CD4-positive, alpha-beta T cell (primary cell): ENCODE measurements around the gene RORC. TPM values are rescaled to one million over a fixed set of nuclear protein-coding genes. Genes with fewer than 3 reads are reported as not detected.
A peak's percentile ranks its signal among the peaks of the same experiment; 100 is the strongest.

Experiments
- ATAC-seq: fragments of 200-7000 bp; cut with Tn5 transposase; one replicate; pipeline ENCODE4 v1.10.0; 2022; ENCODE audit warnings: mild to moderate bottlenecking; ENCODE audit not compliant: poor library complexity
- CTCF ChIA-PET: fragments of 350-600 bp; sonication (Branson Sonifier 250); formaldehyde crosslinking; loops from one replicate; lab custom pipeline; 2021; ENCODE audit warnings: antibody characterized with exemption, inconsistent platforms; lab: Charles Lee
- POLR2A ChIA-PET: fragments of 350-600 bp; sonication (Branson Sonifier 250); formaldehyde crosslinking; loops from one replicate; lab custom pipeline; 2021; ENCODE audit warnings: antibody characterized with exemption, inconsistent platforms; lab: Charles Lee
- DNase-seq, 14 experiments: peaks; one replicate each; pipeline ENCODE4 v3.0.0-alpha.2; 2013 to 2020; ENCODE audit warnings: mixed read lengths in 2 of 14
- H3K27ac ChIP-seq, 2 donors: one replicate each; pipeline versions ENCODE4 v1.5.1 to v1.7.0; 2013; ENCODE audit warnings: low read length in 2 of 2, low read depth in 1 of 2, mild to moderate bottlenecking in 1 of 2
- H3K27me3 ChIP-seq, 2 experiments: 1 replicate in 1 of 2; 2 replicates in 1 of 2; pipeline versions ENCODE4 v1.6.1 to v1.7.0; 2013; ENCODE audit warnings: low read length in 2 of 2, control low read depth in 1 of 2, mild to moderate bottlenecking in 1 of 2, moderate library complexity in 1 of 2; ENCODE audit not compliant: insufficient read depth in 2 of 2, control insufficient read depth in 1 of 2
- H3K36me3 ChIP-seq: one replicate; pipeline ENCODE4 v1.6.1; 2013; ENCODE audit warnings: low read length, control low read depth; ENCODE audit not compliant: insufficient read depth
- H3K4me1 ChIP-seq: one replicate; pipeline ENCODE4 v1.6.1; 2013; ENCODE audit warnings: low read length, control low read depth; ENCODE audit not compliant: insufficient read depth
- H3K4me3 ChIP-seq: one replicate; pipeline ENCODE4 v1.5.1; 2013; ENCODE audit warnings: mild to moderate bottlenecking, low read length, moderate library complexity
- H3K9me3 ChIP-seq, 2 experiments: 1 replicate in 1 of 2; 2 replicates in 1 of 2; pipeline versions ENCODE4 v1.6.1 to v1.7.0; 2013; ENCODE audit warnings: low read length in 2 of 2, mild to moderate bottlenecking in 2 of 2, control low read depth in 1 of 2, moderate library complexity in 1 of 2; ENCODE audit not compliant: control insufficient read depth in 1 of 2, insufficient read depth in 1 of 2
- H3K27ac Mint-ChIP-seq: one replicate; pipeline ENCODE4 v1.8.0; 2020; ENCODE audit warnings: mixed read lengths
- H3K27me3 Mint-ChIP-seq: one replicate; pipeline ENCODE4 v1.8.0; 2021; ENCODE audit warnings: mixed read lengths
- H3K36me3 Mint-ChIP-seq: one replicate; pipeline ENCODE4 v1.8.0; 2021; ENCODE audit warnings: low read depth, mixed read lengths
- H3K4me1 Mint-ChIP-seq: one replicate; pipeline ENCODE4 v1.8.0; 2021; ENCODE audit warnings: low read depth, mixed read lengths
- H3K4me3 Mint-ChIP-seq: one replicate; pipeline ENCODE4 v1.8.0; 2020; ENCODE audit warnings: mild to moderate bottlenecking, mixed read lengths
- H3K9me3 Mint-ChIP-seq: one replicate; pipeline ENCODE4 v1.8.0; 2020; ENCODE audit warnings: mixed read lengths
- intact Hi-C, 2 experiments: fragments of 100-400 bp; cut with DNase I in 1 of 2; cut with micrococcal nuclease in 1 of 2; formaldehyde crosslinking; loops; one replicate each; pipeline versions ENCODE4 v1.15.1 to v1.9.0; 2023 to 2025; cut with DNase I, micrococcal nuclease
- total RNA-seq, 174 experiments: library from RNA in 2 of 174; stranded (reverse) in 2 of 174; gene quantifications; one replicate each; pipeline ENCODE4 v1.2.3 and lab custom pipeline; 2021 to 2026
- TF ChIP-seq, protein P1 (sequence below): fragments of 200-600 bp; IDR thresholded peaks from one replicate; pipeline ENCODE4 v1.8.0; 2022; ENCODE audit warnings: antibody characterized with exemption, mild to moderate bottlenecking

RORC gene
- total RNA-seq, 2 experiments from 2014 or later = 3.6 to 3.7 TPM

DNA sequence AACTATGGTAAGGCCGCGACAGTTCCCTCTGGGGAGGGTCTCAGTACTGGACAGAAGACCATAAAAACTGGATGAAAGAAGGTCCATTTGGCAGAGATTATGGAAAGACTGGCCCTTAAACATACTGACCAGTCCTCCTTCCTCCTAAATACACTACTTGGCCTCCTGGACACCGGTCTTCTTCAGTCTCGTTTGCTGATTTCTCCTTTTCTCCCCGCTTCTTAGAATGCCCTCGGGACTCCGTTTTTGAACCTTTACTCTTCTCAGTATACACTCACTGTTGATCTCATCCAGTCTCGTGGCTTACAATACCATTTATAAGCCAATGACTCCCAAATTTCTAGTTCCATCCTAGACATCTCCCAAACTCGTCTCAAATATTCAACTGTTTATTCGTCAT lies 67.6 kb downstream of the RORC start:
- ATAC-seq (peak; percentile 1), DNase-seq (no peak)
- Mint-ChIP-seq H3K27me3 (no peaks in the 10 kb centered on the region), H3K36me3 (peaks cover 49% of the 10 kb centered on the region), H3K4me3 (peak overlapping the region; percentile 94), H3K4me1 (peaks cover 29% of the 10 kb centered on the region), H3K27ac (peak overlapping the region; percentile 98), H3K9me3 (no peaks in the 10 kb centered on the region)
- TF ChIP-seq, protein P1, sequence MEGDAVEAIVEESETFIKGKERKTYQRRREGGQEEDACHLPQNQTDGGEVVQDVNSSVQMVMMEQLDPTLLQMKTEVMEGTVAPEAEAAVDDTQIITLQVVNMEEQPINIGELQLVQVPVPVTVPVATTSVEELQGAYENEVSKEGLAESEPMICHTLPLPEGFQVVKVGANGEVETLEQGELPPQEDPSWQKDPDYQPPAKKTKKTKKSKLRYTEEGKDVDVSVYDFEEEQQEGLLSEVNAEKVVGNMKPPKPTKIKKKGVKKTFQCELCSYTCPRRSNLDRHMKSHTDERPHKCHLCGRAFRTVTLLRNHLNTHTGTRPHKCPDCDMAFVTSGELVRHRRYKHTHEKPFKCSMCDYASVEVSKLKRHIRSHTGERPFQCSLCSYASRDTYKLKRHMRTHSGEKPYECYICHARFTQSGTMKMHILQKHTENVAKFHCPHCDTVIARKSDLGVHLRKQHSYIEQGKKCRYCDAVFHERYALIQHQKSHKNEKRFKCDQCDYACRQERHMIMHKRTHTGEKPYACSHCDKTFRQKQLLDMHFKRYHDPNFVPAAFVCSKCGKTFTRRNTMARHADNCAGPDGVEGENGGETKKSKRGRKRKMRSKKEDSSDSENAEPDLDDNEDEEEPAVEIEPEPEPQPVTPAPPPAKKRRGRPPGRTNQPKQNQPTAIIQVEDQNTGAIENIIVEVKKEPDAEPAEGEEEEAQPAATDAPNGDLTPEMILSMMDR = no peak
- ChIA-PET POLR2A (interaction anchor here (0.6 to 3.8 kb wide), 14 partner anchors 11 to 437 kb away, joined by 3 to 44 read pairs (median 4); partner anchors contain the start of genes CGN, PI4KB, RIIAD1 and TDRKH), CTCF (interaction anchor here (1.1 to 1.8 kb wide), 2 partner anchors 26 to 170 kb away, joined by 6 to 7 read pairs; partner anchors contain the start of gene TDRKH)
- H3K9me3 ChIP-seq = no peaks in the 10 kb centered on the region
- H3K27me3 ChIP-seq = no peaks in the 10 kb centered on the region
- intact Hi-C loops = loop anchor here (1.0 to 10.0 kb wide), 3 partner anchors 26 to 231 kb away; partner anchors contain the start of genes TDRKH (in 2 of the 2) and S100A10 (in 1 of the 2)
- H3K4me1 ChIP-seq = peaks cover 14% of the 10 kb centered on the region
- peak overlapping the region; percentile 94 for H3K4me3 ChIP-seq
- peaks cover 30% of the 10 kb centered on the region for H3K36me3 ChIP-seq
- H3K27ac ChIP-seq = peak overlapping the region; percentile 75 to 86

DNA sequence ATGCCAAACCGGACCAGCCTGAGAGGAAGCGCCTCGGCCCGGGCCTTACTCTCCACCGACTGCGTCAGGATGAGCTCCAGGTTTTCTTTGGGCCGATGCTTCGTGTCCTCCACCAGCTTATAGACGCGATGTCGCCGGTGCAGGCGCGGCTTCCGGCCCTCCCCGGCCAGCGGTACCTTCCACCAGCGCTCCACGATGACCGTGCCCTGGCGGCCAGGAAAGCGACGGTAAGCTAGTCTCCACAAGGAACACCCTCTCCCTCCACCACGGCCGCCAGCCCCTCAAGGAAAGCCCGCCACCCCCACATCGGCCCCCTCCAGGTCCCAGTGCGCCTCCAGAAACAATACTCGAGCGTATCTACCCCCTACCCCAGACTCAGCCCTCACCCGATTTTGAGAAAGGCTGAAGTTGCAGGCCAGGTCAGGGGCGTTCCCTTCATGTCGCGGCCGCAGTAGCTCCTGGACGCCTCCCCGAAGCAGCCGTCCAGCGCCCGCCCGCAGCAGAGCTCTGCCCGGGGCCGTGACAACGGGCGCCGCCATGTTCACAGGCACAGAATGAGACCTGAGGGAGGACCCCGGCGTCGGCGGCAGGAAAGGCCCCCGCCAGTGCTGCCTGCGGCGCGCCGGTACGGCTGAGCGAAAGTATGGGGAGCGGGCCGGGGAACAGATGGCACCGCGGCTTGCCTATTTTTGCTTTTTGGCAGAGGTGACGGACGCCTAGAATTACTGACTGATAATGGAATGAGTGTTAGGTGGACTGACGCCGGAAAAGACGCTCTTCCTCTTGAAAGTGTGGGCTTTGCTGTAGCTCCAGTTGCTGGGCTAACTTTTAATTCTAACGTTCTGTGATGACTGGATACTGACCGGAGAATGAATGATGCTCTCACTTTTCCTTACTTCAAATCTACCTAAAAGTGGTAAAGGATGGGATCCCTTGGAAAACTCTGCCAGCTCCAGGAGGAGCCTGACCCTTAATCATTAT lies 68.4 kb downstream of the RORC start, which contains the start of gene MRPL9:
TSS of gene MRPL9 (minus strand) at position 556 of the 981 bp plus-strand sequence. CDS start at position 539, 17 bp downstream.
- Mint-ChIP-seq H3K4me1 (peaks cover 29% of the 10 kb centered on the region), H3K4me3 (peak within 1 kb of the TSS; percentile 94), H3K36me3 (peaks cover 56% of the 10 kb centered on the region), H3K9me3 (no peaks in the 10 kb centered on the region), H3K27ac (peak within 1 kb of the TSS; percentile 98), H3K27me3 (no peaks in the 10 kb centered on the region)
- peak within 1 kb of the TSS; percentile 75 to 86 for H3K27ac ChIP-seq
- DNase-seq (peak; percentile 71 to 89 (median 83)), ATAC-seq (peak; percentile 99)
- peaks cover 36% of the 10 kb centered on the region for H3K36me3 ChIP-seq
- H3K9me3 ChIP-seq = no peaks in the 10 kb centered on the region
- H3K4me3 ChIP-seq = peak within 1 kb of the TSS; percentile 94
- intact Hi-C loops = loop anchor here (1.0 to 10.0 kb wide), 3 partner anchors 27 to 232 kb away; partner anchors contain the start of genes TDRKH (in 2 of the 2) and S100A10 (in 1 of the 2)
- no peaks in the 10 kb centered on the region for H3K27me3 ChIP-seq
- POLR2A ChIA-PET = interaction anchor here (0.6 to 3.8 kb wide), 18 partner anchors 10 to 573 kb away, joined by 3 to 44 read pairs (median 4); partner anchors contain the start of genes CGN, PI4KB, RIIAD1 and TDRKH
- TF ChIP-seq, protein P1 = no peak
- H3K4me1 ChIP-seq = peaks cover 14% of the 10 kb centered on the region
- CTCF ChIA-PET = interaction anchor here (1.1 to 1.8 kb wide), 3 partner anchors 27 to 169 kb away, joined by 4 to 7 read pairs (median 6); partner anchors contain the start of gene TDRKH

DNA sequence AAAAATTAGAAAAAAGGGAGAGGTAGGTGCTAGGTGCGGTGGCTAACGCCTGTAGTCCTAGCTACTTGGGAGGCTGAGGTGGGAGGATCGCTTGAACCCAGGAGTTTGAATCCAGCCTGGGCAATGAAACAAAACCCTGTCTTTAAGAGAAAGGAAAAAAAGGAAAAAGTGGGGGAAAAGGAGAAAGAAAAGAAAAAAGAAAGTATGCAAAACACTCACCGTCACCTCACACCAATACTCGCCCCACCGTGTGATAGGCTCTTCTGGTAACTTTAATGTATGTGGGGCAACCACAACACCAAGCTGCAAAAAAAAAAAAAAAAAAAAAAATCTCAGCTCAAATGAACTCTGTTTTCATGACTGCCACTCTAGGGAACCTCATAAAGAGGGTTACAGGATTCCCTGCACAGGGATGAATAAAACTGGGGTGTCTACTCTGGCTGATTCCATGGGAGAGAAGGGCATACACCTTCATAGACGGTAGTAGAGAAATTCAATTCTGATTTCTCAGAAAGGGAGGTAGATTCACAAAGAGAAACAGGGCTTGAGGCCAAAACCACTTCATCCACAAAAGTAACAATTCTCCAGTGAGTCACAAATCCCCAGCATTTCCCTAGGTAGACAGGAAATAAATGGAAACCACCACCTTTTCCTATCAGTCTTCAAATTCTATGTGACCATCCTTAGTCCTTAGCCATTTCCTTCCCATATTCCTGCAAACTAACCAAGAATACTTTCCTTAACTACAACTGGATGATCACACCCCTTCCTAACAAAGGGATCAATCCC lies 70.8 kb downstream of the RORC start:
- Histone ChIP-seq H3K9me3 (no peaks in the 10 kb centered on the region), H3K4me3 (no peak overlapping the region), H3K27me3 (no peaks in the 10 kb centered on the region), H3K4me1 (peaks cover 14% of the 10 kb centered on the region), H3K27ac (no peak overlapping the region), H3K36me3 (peaks cover 52% of the 10 kb centered on the region)
- peaks cover 66% of the 10 kb centered on the region for H3K36me3 Mint-ChIP-seq
- intact Hi-C loops = loop anchor here in 1 of 2 experiments (10.0 kb wide), 1 partner anchor 234 kb away; the partner anchor contains the start of gene S100A10
- no peaks in the 10 kb centered on the region for H3K27me3 Mint-ChIP-seq
- peak overlapping the region; percentile 56 for H3K4me3 Mint-ChIP-seq
- H3K27ac Mint-ChIP-seq = peak overlapping the region; percentile 59
- ATAC-seq (no peak), DNase-seq (no peak)
- POLR2A ChIA-PET = no interaction called here
- peaks cover 29% of the 10 kb centered on the region for H3K4me1 Mint-ChIP-seq
- CTCF ChIA-PET = no interaction called here
- no peaks in the 10 kb centered on the region for H3K9me3 Mint-ChIP-seq
- TF ChIP-seq, protein P1 = no peak
